ENCODE measurements around the gene DSTN. TPM values are rescaled to one million over a fixed set of nuclear protein-coding genes. Genes with fewer than 3 reads are reported as not detected.

DSTN gene
- total and polyA plus RNA-seq, 9 of the 15 experiments (the other 6 are each of a cell fraction or from before 2014, with no cell fraction given) = 25.7 to 88.3 (median 61.0) TPM

GRCh38 chr20:17536944-17537444 lies 32.9 kb upstream of the DSTN start (continued):
- TF ChIP-seq MGA (IDR thresholded peaks at IDR 0.05) = peak; percentile 34; the same call in 1 of the 2 replicates
- no peak for TF ChIP-seq TCF15 (CRISPR knock-in tag; IDR thresholded peaks at IDR 0.05)
- TF ChIP-seq MAZ (CRISPR knock-in tag; conservative IDR thresholded peaks at IDR 0.05 in 1 of 2, IDR thresholded peaks at IDR 0.05 in 1 of 2) = 0 out of 4 replicates have a peak, but pooled peaks of 1 of the 2 experiments have one; percentile 39
- no peak for TF ChIP-seq ZBED1 (IDR thresholded peaks at IDR 0.05)
- no peak for TF ChIP-seq ZBTB43 (CRISPR knock-in tag; IDR thresholded peaks at IDR 0.05)
